Measurements from ENCODE around the gene PARP3.

PARP3 gene

GRCh38 chr3:51985063-51985462 is 42.9 kb downstream of the PARP3 start:
- TF ChIP-seq CTCF (IDR thresholded peaks at IDR 0.05): no peak

GRCh38 chr3:51986010-51986947 is 44.1 kb downstream of the PARP3 start:
- no peak for TF ChIP-seq CTCF (IDR thresholded peaks at IDR 0.05)

GRCh38 chr3:51987568-51987967 is 45.4 kb downstream of the PARP3 start:
- no peak for TF ChIP-seq CTCF (IDR thresholded peaks at IDR 0.05)

- TF ChIP-seq CTCF (IDR thresholded peaks at IDR 0.05): no peak
Observed at GRCh38 chr3:51988286-51989146, 46.4 kb downstream of the PARP3 start.

- TF ChIP-seq CTCF (IDR thresholded peaks at IDR 0.05): no peak
Observed at GRCh38 chr3:51992017-51992682, 50.0 kb downstream of the PARP3 start.

- no peak for TF ChIP-seq CTCF (IDR thresholded peaks at IDR 0.05)
Observed at GRCh38 chr3:51994530-51994929, 52.4 kb downstream of the PARP3 start.

Measured in LNCAP (cell line).